ENCODE data around the gene LHX4. TPM values are rescaled to one million over a fixed set of nuclear protein-coding genes. Genes with fewer than 3 reads are reported as not detected.

LHX4 gene
- total and polyA plus RNA-seq, 8 donors = 0.03 to 0.19 (median 0.12) TPM; not detected in 3

DNA sequence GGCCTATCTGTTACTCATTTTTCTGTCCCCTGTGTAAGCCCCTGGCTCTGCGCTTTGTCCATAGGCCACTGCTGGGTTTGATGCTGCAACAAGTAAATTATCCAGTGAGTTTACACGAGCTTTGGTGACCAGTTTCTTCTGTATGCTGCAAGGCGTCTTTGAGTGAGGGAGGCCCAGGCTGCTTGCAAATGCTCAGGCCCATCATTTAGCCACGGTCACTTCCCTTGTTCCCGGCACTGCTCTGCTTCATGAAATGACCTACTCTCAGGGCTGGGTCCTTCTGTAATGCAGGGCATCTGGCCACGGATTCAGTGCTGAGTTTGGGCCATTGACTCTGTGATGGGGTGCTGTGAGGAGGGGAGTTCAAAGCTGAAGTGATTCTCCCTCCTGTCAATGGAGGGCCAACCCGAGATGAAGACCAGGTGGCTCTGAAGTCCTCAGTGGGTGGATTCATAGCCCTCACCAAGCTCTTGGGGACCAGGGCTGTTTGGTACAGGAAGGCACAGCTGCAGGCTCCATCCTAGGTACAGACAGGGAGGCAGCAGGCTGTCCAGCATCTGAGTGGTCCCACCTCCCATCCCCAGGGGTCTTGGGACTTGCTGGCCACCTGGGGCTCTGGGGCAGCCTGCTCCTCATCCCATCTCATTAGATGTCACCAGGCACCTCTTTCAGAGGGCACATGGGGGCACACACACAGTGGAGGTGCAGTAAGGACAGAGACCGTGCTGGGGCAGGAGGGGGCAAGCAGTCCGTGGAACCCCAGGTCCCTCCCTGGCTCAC is 21.7 kb downstream of the LHX4 start:
- no peak overlapping the region for H3K4me3 ChIP-seq
- WGBS, 2 donors = 78 to 85% methylated on average over 9 of the region's 9 CpGs
- H3K9me3 ChIP-seq = no peaks in the 10 kb centered on the region
- no peaks in the 10 kb centered on the region for H3K36me3 ChIP-seq
- DNase-seq (peak in 1 of 6 donors; percentile 41), ATAC-seq (no peak), FAIRE-seq (no peak)
- intact Hi-C loops (cut with DNase I) = loop anchor here in 1 of 3 donors (5.0 to 10.0 kb wide), 2 partner anchors 163 to 231 kb away; no protein-coding TSS in a partner anchor
- no peak overlapping the region for H3K27ac ChIP-seq
- H3K4me1 ChIP-seq = peaks cover 0 to 8% (median 6%) of the 10 kb centered on the region in 3 donors
- no peaks in the 10 kb centered on the region for H3K27me3 ChIP-seq
- TF ChIP-seq, protein P1, sequence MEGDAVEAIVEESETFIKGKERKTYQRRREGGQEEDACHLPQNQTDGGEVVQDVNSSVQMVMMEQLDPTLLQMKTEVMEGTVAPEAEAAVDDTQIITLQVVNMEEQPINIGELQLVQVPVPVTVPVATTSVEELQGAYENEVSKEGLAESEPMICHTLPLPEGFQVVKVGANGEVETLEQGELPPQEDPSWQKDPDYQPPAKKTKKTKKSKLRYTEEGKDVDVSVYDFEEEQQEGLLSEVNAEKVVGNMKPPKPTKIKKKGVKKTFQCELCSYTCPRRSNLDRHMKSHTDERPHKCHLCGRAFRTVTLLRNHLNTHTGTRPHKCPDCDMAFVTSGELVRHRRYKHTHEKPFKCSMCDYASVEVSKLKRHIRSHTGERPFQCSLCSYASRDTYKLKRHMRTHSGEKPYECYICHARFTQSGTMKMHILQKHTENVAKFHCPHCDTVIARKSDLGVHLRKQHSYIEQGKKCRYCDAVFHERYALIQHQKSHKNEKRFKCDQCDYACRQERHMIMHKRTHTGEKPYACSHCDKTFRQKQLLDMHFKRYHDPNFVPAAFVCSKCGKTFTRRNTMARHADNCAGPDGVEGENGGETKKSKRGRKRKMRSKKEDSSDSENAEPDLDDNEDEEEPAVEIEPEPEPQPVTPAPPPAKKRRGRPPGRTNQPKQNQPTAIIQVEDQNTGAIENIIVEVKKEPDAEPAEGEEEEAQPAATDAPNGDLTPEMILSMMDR (IDR thresholded peaks at IDR 0.05) = no peak

DNA sequence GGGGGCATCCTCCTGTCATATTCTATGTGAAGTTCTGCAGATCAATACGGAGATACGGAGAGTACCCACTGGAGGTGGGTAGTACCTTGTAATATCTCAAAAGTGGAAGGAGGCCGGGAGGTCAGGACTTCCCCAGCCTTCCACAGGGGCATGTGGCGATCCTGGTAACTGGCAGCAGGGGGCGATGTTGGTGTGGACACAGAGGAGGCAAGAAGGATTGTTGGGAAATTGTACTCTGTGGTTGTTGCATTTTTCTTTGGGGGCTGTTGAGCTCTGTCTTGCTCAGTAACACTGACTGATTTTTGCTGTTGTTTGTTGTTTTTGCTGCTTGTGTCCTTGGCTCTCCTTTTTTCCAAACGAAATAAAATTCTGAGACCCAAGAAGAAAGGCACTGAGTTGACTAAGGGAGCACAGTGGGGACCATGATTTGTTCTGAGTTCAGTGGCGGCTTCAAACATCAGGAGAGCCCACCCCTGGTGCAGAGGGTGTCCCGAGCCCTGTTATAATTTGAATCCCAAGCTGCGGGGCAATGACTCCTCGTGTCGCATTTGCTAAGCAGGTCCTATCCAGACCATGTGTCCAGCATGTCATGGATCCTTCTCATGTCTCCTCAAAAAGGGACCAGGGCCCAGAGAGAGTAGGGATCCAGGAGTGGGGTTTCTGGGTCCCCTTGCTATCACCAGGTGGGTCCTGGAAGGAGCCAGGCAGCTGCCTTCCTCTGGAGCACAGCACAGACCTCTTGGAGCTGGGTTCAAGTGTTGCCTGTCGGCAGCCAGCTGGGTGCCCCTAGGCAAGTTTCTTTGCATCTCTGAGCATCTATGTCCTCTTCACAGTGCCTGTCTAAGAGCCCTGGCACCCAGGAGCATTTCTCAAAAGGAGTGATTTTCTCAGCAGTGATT is 22.8 kb downstream of the LHX4 start:
- DNase-seq (peak; percentile 35 to 88 (median 68)), FAIRE-seq (no peak), ATAC-seq (peak in 3 of 4 donors; percentile 56 to 77 (median 74))
- Histone ChIP-seq H3K27ac (no peak overlapping the region), H3K36me3 (no peaks in the 10 kb centered on the region), H3K4me3 (no peak overlapping the region), H3K9me3 (no peaks in the 10 kb centered on the region), H3K4me1 (peaks cover 0 to 8% (median 6%) of the 10 kb centered on the region in 3 donors), H3K27me3 (no peaks in the 10 kb centered on the region)
- TF ChIP-seq, protein P1 (IDR thresholded peaks at IDR 0.05) = peak; percentile 38 to 58 (median 56)
- 71 to 77% methylated on average over 12 of the region's 12 CpGs for WGBS, 2 donors
- intact Hi-C loops (cut with DNase I) = loop anchor here in 1 of 3 donors (5.0 to 10.0 kb wide), 2 partner anchors 162 to 229 kb away; no protein-coding TSS in a partner anchor

DNA sequence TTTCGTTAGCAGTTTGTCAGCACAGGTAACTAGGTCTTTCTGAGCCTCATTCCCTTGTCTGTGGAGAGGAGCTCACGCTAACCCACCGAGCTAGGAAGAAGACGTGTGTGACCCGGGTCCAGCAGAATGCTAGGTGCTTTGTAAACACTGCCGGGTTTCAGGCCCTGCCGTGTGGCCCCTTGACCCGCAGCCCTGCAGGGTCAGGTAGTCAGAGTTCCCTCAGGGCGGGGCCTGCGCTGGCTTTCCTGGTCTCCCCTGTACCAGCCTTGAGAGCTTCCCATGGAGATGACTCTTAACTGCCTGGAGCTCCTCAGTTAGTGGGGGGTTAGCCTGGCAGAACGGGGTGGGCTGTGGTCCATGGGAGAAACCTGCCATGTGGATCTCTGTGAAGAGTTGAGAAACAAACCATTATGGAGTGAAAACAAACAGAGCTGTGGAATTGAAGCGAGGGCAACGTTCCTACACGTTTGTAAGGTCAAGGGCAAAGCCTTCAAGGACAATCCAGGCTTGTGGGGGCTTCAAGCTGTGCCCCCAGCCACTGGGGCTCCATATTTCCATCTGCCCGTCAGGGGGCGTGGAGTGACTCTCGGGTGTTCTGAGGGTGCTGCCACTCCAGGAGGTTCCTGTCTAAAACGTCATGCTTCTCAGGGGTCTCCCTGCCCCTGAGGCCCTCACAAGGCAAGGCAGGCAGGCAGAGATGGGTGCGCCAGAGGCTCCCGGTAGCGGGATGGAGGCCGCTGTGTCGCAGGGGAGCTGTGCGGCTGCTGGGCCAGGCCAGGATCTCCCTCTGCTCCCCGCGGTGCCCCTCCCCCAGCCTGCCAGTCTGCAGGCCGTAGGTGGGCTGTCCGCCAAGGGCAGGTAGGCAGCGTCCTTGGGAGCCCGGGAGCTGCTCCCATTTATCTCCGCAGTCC is 23.8 kb downstream of the LHX4 start:
- ATAC-seq (peak; percentile 76 to 91 (median 86)), DNase-seq (peak; percentile 69 to 90 (median 76)), FAIRE-seq (no peak)
- Histone ChIP-seq H3K27ac (no peak overlapping the region), H3K9me3 (no peaks in the 10 kb centered on the region), H3K36me3 (no peaks in the 10 kb centered on the region), H3K4me1 (peaks cover 0 to 8% (median 6%) of the 10 kb centered on the region in 3 donors), H3K27me3 (no peaks in the 10 kb centered on the region), H3K4me3 (no peak overlapping the region)
- TF ChIP-seq, protein P1 (IDR thresholded peaks at IDR 0.05) = no peak
- 41 to 48% methylated on average over 31 of the region's 31 CpGs for WGBS, 2 donors
- intact Hi-C loops (cut with DNase I) = loop anchor here in 1 of 3 donors (5.0 to 10.0 kb wide), 2 partner anchors 161 to 228 kb away; no protein-coding TSS in a partner anchor

DNA sequence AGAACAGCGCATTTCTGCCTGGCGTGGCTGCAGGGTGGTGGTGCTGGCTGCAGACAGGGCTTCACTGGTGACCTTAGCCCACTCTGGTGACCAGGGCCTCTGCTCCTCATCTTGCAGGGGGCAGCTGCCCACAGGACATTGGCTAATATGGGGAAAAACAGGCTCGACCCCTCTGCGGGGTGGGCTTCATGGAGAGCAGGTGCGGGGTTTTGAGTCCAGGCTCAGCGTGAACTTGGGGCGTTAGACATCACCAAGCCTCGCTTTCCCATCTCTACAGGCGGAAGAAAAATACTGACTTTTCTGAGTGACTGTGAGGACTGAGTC is 24.4 kb downstream of the LHX4 start:
- no peak for DNase-seq
- no peak overlapping the region for H3K27ac ChIP-seq
- FAIRE-seq = no peak
- TF ChIP-seq, protein P1 (IDR thresholded peaks at IDR 0.05) = no peak
- no peaks in the 10 kb centered on the region for H3K9me3 ChIP-seq
- H3K36me3 ChIP-seq = no peaks in the 10 kb centered on the region
- H3K4me3 ChIP-seq = no peak overlapping the region
- H3K27me3 ChIP-seq = no peaks in the 10 kb centered on the region
- intact Hi-C loops (cut with DNase I) = loop anchor here in 1 of 3 donors (5.0 to 10.0 kb wide), 2 partner anchors 160 to 228 kb away; no protein-coding TSS in a partner anchor
- 59 to 62% methylated on average over 9 of the region's 9 CpGs for WGBS, 2 donors
- ATAC-seq = no peak
- H3K4me1 ChIP-seq = peaks cover 0 to 8% (median 6%) of the 10 kb centered on the region in 3 donors
